Middle frontal gyrus (tissue), 1 donor: ENCODE data around the gene TSPOAP1.
"Not testable (repeated sequence)": the region's sequence is repeated elsewhere in the genome, so short reads cannot be mapped to it uniquely, and the experiment has no call there.

Experiments
- DNase-seq: peaks from one replicate; pipeline ENCODE4 v3.0.0-alpha.2; 2015; ENCODE audit warnings: low spot score; ENCODE audit errors: extremely low spot score

Gene TSPOAP1

GRCh38 chr17:58341136-58341860 is 12.7 kb upstream of the TSPOAP1 start:
- DNase-seq, result not testable (repeated sequence)

DNA sequence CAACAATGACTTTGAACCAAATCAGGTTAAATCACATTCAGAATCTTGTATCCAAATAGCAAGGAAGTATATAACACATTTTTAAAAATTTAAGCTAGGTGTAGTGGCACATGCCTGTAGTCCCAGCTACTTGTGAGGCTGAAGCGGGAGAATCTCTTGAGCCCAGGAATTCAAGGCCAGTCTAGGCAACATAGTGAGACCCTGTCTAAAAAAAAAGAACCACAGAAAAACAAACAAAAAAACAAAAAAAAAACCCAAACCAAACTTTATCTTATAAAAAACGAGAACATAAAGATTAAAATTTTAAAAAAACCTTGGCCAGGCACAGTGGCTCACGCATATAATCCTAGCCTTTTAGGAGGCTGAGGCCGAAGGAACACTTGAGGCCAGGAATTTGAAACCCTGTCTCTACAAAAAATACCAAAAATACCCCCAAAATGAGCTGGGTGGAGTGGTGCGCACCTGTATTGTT is 11.8 kb upstream of the TSPOAP1 start:
- DNase-seq, result no peak

DNA sequence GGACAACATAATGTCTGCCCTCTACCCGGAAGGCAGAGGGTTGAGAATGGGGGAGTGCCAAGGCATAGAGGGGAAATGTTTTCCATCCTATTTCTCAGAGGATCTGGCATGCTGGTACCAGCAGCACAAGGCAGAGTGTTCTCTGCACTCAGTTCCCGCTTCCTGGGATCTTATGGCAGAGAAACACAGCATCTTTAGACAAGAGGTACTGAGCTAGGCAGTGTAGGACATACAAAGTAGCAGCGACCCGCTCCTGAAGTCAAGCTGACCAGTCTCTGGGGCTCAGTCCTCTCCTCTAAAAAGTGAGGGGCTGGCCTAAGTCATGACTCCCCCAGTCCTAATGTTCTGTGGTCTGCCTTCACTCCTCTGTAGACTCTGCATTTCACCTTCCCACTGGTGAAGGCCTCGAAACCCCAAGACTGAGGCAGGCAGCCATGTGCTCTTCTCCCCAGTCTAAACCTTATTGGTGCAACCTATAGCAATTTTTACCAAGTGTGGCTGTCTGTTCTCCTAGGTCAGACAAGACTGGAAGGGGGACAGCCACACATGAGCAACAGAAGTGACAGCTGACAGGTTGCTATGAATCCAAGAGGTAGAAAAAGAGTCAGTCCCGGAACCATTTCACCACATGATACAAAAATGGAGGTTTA is 11.3 kb upstream of the TSPOAP1 start:
- DNase-seq, result no peak

DNA sequence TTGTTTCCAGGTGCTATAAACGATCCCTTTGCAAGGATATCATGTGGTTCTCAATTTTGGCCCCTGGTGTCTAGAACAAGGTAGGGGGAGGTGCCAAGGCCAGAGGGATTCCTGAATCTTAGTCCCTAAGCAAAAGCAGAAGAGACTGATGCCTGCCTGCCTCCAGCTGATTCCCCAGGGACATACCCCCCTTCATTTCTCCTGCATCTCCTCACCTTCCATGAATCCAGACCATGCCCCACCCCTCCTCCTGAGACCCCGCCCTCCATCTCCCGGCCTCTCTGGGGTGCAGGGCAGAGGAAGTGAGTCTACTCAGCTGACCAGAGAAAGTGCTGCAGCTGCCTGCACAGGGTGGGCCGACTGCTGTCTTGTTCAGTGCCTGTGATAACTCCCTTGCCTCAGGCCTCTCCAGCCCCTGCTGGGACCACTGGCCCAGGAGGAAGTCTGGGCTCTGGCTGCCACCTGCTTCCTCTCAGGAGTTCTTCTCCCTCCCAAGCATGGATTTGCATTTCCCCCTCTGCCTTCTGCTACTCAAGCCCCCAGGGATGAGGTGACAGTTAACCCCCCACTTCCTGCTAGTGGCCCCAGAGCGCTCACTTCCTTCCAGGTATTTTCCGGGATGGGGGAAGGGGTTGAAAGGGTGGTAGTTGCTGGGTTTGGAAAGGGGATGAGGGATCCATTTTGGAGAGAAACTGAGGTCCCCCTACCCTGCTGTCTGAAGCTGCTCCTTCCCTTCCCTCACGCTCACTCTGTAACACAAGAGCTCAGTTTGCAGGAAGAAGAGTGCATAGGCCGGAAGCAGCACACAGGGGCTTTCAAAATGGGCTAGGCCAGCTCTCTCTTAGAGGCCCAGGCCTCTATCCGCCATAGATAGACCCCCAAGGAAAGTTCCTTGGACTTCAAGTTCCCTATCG is 10.5 kb upstream of the TSPOAP1 start:
- DNase-seq, result no peak

DNA sequence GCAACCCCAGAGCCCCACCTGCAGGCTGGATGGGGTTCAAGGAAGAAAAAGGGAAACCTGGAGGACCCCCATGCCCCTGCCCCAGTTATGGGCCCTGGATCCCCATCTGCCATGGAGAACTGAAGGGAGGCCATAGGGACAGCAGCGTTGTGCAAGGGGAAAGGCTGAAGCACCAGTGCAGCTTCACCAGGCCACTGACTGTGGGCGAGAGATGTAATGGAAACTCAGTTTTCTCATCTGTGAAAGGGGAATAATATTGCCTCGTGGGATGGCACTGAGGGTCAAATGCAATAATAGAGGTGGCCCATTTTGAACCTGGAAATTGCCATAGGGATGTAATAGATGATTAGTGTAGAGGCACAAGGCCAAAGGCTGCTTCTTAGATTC is 9.9 kb upstream of the TSPOAP1 start:
- DNase-seq, result no peak

DNA sequence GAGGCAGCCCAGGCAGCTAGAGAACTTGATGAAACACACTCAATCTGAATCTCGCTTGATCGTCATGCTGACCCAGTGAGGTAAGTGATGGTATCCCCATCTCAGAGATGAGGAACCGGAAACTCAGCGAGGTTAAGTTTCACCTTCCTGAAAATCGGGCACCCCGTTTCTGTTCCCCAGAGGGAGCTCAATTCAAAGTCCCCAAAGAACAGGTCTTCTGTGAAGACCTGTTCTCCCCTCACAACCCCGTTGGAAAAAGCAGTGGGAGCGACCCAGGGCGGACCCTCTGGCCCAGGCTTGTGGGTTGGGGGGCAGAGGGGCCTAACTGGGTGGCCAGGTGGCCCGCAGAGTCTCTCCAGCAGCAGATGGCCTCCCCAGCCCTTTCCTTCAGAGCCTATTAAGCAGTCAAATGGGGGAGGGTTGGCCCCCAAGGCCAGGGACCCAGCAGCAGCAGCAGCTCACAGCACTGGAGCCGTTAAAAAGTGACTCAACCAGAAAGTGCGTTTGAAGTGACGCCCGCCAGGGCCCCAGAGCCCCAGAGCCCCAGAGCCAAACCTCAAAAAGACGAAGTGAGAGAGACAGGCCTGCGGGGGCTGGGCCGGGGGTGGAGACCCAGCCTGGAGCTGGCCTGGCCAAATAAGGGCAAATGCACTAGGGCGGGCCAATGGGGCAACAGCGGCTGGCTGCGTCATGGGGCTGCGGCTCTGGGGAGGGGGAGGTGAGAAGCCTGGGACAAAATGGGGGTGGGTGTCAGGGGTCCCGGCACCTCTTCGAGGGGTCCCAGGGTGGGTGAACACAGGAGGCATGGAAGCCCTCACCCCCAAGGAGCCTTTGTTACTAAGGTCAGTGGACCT is 9.2 kb upstream of the TSPOAP1 start:
- DNase-seq, result no peak

DNA sequence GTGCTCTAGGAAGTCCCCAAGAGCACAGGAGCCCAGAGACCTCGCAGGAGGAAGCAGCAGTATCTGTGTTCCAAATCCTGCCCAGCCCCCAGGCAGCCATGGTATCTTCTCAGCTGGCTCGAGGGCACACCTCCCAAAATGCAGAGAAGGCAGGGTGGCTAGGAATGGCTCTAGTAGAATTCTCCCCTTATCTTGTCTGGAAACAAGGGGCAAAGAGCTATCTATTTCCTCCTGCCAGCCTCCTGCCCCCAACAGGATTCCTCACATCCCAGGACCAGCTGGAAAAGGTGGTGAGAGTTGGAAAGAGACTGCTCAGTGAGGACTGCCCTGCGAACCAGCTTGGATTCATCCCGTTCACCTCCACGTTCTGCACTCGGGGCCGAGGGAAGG is 8.6 kb upstream of the TSPOAP1 start:
- DNase-seq, result no peak

DNA sequence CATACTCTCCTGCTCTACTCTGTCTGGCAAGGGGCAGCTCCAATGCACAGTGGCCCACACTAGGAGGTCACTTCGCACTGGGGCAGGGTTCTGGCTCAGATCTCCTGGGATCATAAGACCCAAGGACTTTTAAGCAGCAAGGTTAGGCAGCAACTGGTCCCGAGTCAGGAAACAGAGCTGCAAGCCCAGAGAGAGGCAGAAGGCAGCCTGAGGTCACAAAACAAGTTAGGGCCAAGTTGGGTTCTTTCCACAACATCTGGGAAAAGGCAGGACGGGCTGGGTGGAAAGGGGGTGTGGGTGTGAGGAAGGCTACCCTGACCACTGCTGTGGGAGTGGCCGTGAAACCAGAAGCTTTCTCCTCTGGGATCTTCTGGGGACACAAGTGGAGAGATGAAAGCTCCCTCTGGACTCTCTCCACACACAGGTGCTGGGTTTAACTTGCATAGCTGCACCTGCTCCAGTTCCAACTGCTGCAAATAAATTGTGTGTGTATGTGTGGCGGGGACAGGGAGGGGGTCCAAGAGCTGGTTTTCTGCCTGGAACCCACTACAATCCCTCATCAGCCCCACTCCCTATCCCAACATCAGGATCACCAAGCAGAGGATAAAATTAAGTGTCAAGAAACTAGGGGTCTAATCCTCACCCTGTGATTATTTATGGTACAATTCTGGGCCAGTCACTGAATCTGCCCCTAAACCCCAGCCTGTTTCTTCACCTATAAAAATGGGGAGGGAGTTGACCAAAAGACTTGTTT is 8.0 kb upstream of the TSPOAP1 start:
- no peak for DNase-seq

GRCh38 chr17:58335779-58336455 is 7.3 kb upstream of the TSPOAP1 start:
- no peak for DNase-seq

GRCh38 chr17:58335061-58335731 is 6.6 kb upstream of the TSPOAP1 start:
- no peak for DNase-seq

- DNase-seq, result no peak
These were observed 6.1 kb upstream of the TSPOAP1 start for GRCh38 chr17:58334661-58335060.

DNA sequence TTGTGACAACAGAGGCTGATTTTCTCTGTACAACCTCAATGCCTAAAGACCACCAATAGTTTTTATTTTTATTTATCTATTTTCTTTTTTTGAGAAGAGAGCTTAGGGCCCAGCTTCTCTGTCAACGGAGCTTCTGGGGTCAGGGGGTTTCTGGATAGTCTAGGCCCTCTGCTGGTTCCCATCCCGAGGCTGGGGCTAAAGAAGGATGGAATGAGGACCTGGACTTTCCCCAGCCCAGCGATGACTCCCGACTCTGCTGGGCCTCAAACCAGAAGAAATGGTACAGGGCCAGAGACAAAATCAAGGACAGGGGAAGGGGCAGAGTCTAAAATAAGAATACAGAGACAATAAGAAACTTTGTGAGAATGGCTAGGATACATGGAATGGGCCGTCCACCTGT is 5.7 kb upstream of the TSPOAP1 start:
- no peak for DNase-seq

DNA sequence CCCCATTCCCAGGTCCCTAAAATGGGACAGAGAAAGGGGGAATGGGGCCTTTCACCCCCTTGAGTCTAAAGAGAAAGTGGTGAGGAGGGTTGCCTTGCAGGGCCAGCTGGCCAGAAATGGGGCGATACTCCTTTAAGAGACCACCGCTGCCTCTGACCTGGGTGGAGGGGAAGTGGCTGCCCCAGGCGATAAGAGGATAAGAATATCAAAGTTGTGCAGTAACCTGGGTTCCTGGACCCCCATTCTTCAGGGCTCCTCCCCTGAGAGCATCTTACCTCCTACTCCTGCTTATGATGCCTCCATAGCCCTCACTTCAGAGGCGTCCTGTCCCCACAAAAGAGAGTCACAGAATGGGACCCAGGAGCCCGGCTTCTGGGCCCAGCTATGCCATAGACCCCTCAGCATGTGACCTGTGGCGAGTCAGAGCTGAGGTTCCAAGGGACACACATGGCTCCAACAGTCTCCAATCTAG is 5.2 kb upstream of the TSPOAP1 start:
- DNase-seq, result no peak

DNA sequence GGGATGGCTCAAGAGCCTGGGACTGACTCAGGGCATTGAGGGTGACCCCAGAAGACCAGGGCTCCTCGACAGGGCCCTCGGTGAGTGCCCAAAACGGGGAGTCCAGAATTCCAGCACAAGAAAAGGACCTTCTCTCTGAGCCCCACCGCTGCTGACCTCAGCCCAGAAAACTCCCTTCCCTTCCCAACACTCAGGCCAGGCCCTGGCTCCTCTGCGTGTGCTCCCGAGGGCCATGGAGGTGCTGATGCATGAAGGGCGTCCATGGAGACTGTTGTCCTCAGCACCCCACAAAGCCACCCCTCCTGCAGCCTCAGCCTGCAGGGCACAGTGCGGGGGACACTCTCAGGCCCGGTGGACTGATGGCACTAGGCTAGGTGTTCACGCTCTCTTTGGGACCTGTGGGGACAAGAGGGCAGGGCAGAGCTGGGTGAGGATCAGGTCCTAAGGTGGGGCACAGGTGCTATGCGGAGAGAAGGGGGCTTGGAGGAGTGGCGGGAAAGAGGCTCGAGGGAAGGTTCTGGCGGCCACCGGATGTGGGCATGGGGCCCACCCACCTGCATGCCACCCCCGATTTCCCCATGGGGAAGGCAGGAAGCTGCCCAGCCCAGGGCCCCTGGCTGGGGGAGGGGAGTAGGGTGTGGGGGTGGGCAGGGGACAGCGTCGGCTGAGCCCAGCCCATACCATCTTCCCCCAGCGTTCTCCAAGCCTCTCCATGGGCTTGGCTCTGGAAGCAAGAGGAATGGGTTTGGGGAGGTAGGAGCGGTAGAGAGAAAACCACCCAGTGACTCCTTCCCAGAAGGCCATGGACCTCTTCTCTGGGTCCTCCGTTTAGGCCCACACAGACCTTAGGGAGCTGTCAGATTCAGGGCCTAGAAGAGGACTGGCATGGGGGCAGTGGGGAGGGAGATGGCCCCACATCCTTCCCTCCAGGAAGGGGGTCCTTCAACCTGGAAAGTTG is 4.5 kb upstream of the TSPOAP1 start:
- DNase-seq, result no peak

DNA sequence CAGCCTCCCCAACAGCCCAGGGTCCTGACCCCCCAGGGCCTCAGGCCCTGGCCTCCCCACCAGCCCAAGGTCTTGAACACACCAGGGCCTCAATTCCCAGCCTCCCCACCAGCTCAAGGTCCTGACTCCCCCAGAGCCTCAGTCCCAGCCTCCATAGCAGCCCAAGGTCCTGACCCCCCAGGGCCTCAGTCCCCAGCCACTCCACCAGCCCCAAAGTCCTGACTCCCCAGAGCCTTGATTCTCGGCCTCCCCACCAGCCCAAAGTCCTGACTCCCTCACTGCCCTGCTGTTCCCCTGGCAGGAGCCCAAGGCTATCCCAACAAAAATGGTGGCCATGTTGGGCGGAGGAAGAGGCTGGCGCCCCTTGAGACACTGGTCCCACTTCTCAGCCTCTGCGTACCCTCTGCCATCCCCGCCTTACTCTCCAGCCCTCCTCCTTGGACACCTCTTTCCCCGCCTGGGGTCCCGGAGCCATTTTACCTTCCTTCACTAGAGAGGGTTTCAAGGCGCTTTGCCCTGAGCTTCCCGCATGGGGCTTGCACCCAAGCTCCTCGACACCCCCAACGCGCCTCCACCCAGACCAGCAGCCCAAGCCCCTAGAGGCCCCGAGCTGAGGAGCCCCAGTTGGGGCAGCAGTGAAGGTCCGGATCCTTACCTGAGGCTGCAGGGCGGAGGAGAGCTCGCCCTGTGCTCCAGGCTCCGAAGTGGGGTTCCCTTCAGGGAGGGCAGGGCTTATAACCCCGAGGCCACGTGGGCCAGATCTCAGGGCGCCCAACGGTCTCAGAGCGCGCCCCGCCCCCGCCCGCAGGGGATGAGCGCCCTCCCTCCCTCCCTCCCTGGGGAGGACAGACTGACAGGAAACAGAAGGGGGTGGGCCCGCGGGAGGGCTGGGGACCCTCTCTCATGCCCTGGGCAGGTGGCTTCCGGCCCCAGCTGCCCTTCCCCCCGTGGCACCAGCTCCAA is 3.5 kb upstream of the TSPOAP1 start:
- no peak for DNase-seq

GRCh38 chr17:58330997-58331814 is 2.6 kb upstream of the TSPOAP1 start:
- DNase-seq, result no peak
